ENCODE results near the gene SIRT6. TPM values are rescaled to one million over a fixed set of nuclear protein-coding genes. Genes with fewer than 3 reads are reported as not detected.
A peak's percentile ranks its signal among the peaks of the same experiment; 100 is the strongest.

Gene SIRT6
- total and polyA plus RNA-seq, 9 of the 15 experiments (the other 6 are each of a cell fraction or from before 2014, with no cell fraction given): 1.4 to 41.1 (median 10.2) TPM

DNA sequence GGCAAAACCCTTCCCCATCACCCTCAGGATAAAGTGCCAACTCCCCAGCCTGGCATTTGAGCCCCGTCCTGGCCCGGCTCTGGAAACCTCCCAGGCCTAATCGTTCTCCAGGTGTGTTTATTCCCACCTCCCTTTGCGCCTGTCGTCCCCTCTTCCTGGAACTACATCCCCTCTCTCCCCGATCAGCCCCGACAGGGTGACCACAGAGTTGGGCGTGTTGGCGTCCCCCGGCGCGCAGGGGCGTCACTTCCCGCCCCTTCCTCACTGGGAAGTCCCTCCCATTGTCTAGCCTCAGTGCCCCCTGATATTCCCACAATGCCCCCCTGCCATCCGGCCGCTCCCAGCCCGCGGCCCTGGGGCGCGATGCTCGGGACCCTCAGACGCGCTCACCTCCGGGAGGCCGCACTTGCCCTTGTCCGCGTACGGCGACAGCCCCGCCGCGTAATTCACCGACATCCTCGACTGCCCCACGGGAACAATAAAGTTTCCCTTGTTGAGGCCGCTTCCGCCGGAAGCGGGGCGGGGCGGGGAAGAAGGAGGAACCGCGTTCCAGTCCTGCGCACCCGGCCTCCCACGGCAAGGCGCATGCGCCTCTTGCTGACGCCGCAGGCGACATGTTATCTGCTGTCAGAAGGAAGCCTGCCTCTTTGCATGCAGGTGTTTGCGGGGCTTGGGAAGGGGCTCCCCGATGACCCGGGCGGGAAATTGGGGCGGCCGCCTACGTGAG, at the start of gene SIRT6, which contains the start of gene ANKRD24 (continued):
- TF ChIP-seq ZNF165 (CRISPR knock-in tag; IDR thresholded peaks at IDR 0.05; ENCODE audit: borderline replicate concordance): no peak
- TF ChIP-seq IFI16 (CRISPR knock-in tag; IDR thresholded peaks at IDR 0.05): no peak
- no peak for TF ChIP-seq YBX1 (IDR thresholded peaks at IDR 0.05)
- TF ChIP-seq, protein P1, sequence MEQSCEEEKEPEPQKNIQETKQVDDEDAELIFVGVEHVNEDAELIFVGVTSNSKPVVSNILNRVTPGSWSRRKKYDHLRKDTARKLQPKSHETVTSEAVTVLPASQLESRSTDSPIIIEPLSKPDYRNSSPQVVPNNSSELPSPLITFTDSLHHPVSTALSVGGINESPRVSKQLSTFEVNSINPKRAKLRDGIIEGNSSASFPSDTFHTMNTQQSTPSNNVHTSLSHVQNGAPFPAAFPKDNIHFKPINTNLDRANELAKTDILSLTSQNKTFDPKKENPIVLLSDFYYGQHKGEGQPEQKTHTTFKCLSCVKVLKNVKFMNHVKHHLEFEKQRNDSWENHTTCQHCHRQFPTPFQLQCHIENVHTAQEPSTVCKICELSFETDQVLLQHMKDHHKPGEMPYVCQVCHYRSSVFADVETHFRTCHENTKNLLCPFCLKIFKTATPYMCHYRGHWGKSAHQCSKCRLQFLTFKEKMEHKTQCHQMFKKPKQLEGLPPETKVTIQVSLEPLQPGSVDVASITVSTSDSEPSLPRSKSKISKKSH (CRISPR knock-in tag; IDR thresholded peaks at IDR 0.05): no peak
- no peak for TF ChIP-seq BRCA1 (IDR thresholded peaks at IDR 0.05)
- TF ChIP-seq BRCA1 (CRISPR knock-in tag; IDR thresholded peaks at IDR 0.05): no peak
- TF ChIP-seq SIX5 (IDR thresholded peaks at IDR 0.05; ENCODE audit: borderline replicate concordance in 1 of 2, insufficient read depth in 1 of 2, low read depth in 1 of 2, low read length in 2 of 2): peak in 1 of 2 experiments; percentile 26; a peak in 2 of 4 replicates
- TF ChIP-seq, protein P2, sequence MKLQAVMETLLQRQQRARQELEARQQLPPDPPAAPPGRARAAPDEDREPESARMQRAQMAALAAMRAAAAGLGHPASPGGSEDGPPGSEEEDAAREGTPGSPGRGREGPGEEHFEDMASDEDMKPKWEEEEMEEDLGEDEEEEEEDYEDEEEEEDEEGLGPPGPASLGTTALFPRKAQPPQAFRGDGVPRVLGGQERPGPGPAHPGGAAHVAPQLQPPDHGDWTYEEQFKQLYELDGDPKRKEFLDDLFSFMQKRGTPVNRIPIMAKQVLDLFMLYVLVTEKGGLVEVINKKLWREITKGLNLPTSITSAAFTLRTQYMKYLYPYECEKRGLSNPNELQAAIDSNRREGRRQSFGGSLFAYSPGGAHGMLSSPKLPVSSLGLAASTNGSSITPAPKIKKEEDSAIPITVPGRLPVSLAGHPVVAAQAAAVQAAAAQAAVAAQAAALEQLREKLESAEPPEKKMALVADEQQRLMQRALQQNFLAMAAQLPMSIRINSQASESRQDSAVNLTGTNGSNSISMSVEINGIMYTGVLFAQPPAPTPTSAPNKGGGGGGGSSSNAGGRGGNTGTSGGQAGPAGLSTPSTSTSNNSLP (IDR thresholded peaks at IDR 0.05; ENCODE audit: borderline replicate concordance, low read depth, low read length): no peak
- no peak for TF ChIP-seq TAL1 (IDR thresholded peaks at IDR 0.05)
- TF ChIP-seq, protein P3, sequence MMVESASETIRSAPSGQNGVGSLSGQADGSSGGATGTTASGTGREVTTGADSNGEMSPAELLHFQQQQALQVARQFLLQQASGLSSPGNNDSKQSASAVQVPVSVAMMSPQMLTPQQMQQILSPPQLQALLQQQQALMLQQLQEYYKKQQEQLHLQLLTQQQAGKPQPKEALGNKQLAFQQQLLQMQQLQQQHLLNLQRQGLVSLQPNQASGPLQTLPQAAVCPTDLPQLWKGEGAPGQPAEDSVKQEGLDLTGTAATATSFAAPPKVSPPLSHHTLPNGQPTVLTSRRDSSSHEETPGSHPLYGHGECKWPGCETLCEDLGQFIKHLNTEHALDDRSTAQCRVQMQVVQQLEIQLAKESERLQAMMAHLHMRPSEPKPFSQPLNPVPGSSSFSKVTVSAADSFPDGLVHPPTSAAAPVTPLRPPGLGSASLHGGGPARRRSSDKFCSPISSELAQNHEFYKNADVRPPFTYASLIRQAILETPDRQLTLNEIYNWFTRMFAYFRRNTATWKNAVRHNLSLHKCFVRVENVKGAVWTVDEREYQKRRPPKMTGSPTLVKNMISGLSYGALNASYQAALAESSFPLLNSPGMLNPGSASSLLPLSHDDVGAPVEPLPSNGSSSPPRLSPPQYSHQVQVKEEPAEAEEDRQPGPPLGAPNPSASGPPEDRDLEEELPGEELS (CRISPR knock-in tag; IDR thresholded peaks at IDR 0.05; ENCODE audit: borderline replicate concordance): peak; percentile 76; the same call in 1 of the 2 replicates
- TF ChIP-seq ADNP (tag; IDR thresholded peaks at IDR 0.05): no peak
- TF ChIP-seq WHSC1 (IDR thresholded peaks at IDR 0.05; ENCODE audit: low read length): no peak
- TF ChIP-seq, protein P4, sequence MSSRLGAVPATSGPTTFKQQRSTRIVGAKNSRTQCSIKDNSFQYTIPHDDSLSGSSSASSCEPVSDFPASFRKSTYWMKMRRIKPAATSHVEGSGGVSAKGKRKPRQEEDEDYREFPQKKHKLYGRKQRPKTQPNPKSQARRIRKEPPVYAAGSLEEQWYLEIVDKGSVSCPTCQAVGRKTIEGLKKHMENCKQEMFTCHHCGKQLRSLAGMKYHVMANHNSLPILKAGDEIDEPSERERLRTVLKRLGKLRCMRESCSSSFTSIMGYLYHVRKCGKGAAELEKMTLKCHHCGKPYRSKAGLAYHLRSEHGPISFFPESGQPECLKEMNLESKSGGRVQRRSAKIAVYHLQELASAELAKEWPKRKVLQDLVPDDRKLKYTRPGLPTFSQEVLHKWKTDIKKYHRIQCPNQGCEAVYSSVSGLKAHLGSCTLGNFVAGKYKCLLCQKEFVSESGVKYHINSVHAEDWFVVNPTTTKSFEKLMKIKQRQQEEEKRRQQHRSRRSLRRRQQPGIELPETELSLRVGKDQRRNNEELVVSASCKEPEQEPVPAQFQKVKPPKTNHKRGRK (tag; IDR thresholded peaks at IDR 0.05): no peak
- no peak for TF ChIP-seq ZNF121 (CRISPR knock-in tag; conservative IDR thresholded peaks at IDR 0.05)
- TF ChIP-seq, protein P5, sequence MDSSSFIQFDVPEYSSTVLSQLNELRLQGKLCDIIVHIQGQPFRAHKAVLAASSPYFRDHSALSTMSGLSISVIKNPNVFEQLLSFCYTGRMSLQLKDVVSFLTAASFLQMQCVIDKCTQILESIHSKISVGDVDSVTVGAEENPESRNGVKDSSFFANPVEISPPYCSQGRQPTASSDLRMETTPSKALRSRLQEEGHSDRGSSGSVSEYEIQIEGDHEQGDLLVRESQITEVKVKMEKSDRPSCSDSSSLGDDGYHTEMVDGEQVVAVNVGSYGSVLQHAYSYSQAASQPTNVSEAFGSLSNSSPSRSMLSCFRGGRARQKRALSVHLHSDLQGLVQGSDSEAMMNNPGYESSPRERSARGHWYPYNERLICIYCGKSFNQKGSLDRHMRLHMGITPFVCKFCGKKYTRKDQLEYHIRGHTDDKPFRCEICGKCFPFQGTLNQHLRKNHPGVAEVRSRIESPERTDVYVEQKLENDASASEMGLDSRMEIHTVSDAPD (CRISPR knock-in tag; IDR thresholded peaks at IDR 0.05): no peak
- TF ChIP-seq, protein P6, sequence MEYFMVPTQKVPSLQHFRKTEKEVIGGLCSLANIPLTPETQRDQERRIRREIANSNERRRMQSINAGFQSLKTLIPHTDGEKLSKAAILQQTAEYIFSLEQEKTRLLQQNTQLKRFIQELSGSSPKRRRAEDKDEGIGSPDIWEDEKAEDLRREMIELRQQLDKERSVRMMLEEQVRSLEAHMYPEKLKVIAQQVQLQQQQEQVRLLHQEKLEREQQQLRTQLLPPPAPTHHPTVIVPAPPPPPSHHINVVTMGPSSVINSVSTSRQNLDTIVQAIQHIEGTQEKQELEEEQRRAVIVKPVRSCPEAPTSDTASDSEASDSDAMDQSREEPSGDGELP (CRISPR knock-in tag; IDR thresholded peaks at IDR 0.05; ENCODE audit: borderline replicate concordance): peak; percentile 73; the same call in 1 of the 2 replicates
- TF ChIP-seq PRPF4 (IDR thresholded peaks at IDR 0.05; ENCODE audit: insufficient read depth, low read depth, low read length, poor library complexity, severe bottlenecking): peak; percentile 67
- peak in 1 of 2 experiments; percentile 30; a peak in 1 of 4 replicates for TF ChIP-seq TRIM24 (IDR thresholded peaks at IDR 0.05)

Measured in K562 (cell line).